ENCODE measurements around the gene OLFML3. TPM values are rescaled to one million over a fixed set of nuclear protein-coding genes. Genes with fewer than 3 reads are reported as not detected.
A peak's percentile ranks its signal among the peaks of the same experiment; 100 is the strongest.

Gene OLFML3
- total RNA-seq, 3 donors from 2014 or later (not counting 1 experiment from before 2014, with no cell fraction given) = 0.16 TPM; not detected in 2

DNA sequence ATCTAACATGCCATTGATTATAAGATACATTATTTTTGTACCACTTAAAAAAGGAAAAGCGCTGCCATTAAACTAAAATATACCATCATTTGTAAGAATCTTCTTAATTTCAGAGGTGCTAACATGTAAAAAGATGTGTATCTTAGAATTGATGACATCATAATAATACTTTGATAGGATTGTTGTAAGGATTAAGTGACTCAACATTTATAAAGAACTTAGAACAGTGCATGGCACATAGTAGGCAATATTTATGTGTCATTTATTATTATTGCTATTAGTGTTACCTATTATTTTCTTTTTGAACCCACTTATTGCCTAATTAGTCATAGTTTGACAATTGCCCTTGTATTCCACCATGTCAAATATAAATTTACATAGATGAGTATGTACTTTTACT, 28.4 kb upstream of the OLFML3 start:
- peak overlapping the region; percentile 4 for H3K4me3 Mint-ChIP-seq
- no peak for DNase-seq
- H3K4me1 ChIP-seq (ENCODE audit: control insufficient read depth, insufficient read depth, low read length) = peaks cover 18% of the 10 kb centered on the region
- H3K27ac ChIP-seq (ENCODE audit: low read length) = no peak overlapping the region
- no peaks in the 10 kb centered on the region for H3K27me3 ChIP-seq (ENCODE audit: control insufficient read depth, insufficient read depth, low read length)
- intact Hi-C loops (cut with micrococcal nuclease) = no loop called here
- no CpG with 5 or more reads among the region's 1 CpG for WGBS (ENCODE audit: insufficient coverage)
- H3K27me3 Mint-ChIP-seq (ENCODE audit: low read depth in 2 of 2) = no peaks in the 10 kb centered on the region
- H3K27ac Mint-ChIP-seq = peak overlapping the region in 1 of 2 donors; percentile 85
- H3K36me3 Mint-ChIP-seq = peaks cover 20% of the 10 kb centered on the region
- no peak overlapping the region for H3K4me3 ChIP-seq (ENCODE audit: low read length)
- no peak for ATAC-seq
- peaks cover 27% of the 10 kb centered on the region for H3K36me3 ChIP-seq (ENCODE audit: control insufficient read depth, insufficient read depth, low read length)
- H3K9me3 Mint-ChIP-seq = no peaks in the 10 kb centered on the region
- peaks cover 61 to 70% of the 10 kb centered on the region in 2 donors for H3K4me1 Mint-ChIP-seq
- no peaks in the 10 kb centered on the region for H3K9me3 ChIP-seq (ENCODE audit: control insufficient read depth, insufficient read depth, low read length)
- no peak for TF ChIP-seq CTCF (IDR thresholded peaks at IDR 0.05)

- ATAC-seq (no peak), DNase-seq (no peak)
- Histone ChIP-seq H3K36me3 (ENCODE audit: control insufficient read depth, insufficient read depth, low read length) (peaks cover 32% of the 10 kb centered on the region), H3K4me3 (ENCODE audit: low read length) (no peak overlapping the region), H3K4me1 (ENCODE audit: control insufficient read depth, insufficient read depth, low read length) (peaks cover 18% of the 10 kb centered on the region), H3K27me3 (ENCODE audit: control insufficient read depth, insufficient read depth, low read length) (no peaks in the 10 kb centered on the region), H3K27ac (ENCODE audit: low read length) (no peak overlapping the region), H3K9me3 (ENCODE audit: control insufficient read depth, insufficient read depth, low read length) (no peaks in the 10 kb centered on the region)
- intact Hi-C loops (cut with micrococcal nuclease) = no loop called here
- no peak overlapping the region for H3K4me3 Mint-ChIP-seq
- no peaks in the 10 kb centered on the region for H3K9me3 Mint-ChIP-seq
- H3K27ac Mint-ChIP-seq = peak overlapping the region in 1 of 2 donors; percentile 43
- peaks cover 23% of the 10 kb centered on the region for H3K36me3 Mint-ChIP-seq
- H3K27me3 Mint-ChIP-seq (ENCODE audit: low read depth in 2 of 2) = no peaks in the 10 kb centered on the region
- TF ChIP-seq CTCF (IDR thresholded peaks at IDR 0.05) = no peak
- no CpG with 5 or more reads among the region's 2 CpGs for WGBS (ENCODE audit: insufficient coverage)
- peaks cover 53 to 66% of the 10 kb centered on the region in 2 donors for H3K4me1 Mint-ChIP-seq
Observed at GRCh38 chr1:113951719-113952118, 27.6 kb upstream of the OLFML3 start.

DNA sequence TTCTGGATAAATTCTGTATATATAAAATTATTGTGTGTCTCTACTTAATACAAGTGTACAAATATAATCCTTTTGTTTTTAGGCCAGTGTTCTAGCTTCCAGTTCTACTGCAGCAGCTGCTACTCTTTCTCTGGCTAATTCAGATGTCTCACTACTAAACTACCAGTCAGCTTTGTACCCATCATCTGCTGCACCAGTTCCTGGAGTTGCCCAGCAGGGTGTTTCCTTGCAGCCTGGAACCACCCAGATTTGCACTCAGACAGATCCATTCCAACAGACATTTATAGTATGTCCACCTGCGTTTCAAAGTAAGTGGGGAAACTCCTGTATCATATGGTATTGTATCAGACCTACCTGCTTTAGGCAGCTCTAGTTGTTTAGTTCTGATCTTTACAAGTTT, 21.3 kb upstream of the OLFML3 start:
- intact Hi-C loops (cut with micrococcal nuclease) = no loop called here
- ATAC-seq (no peak), DNase-seq (no peak)
- H3K27ac Mint-ChIP-seq = peak overlapping the region in 1 of 2 donors; percentile 53
- peaks cover 22 to 33% of the 10 kb centered on the region in 2 donors for H3K4me1 Mint-ChIP-seq
- no peak overlapping the region for H3K4me3 Mint-ChIP-seq
- peaks cover 50% of the 10 kb centered on the region for H3K36me3 Mint-ChIP-seq
- no peak for TF ChIP-seq CTCF (IDR thresholded peaks at IDR 0.05)
- H3K4me1 ChIP-seq (ENCODE audit: control insufficient read depth, insufficient read depth, low read length) = peaks cover 3% of the 10 kb centered on the region
- H3K4me3 ChIP-seq (ENCODE audit: low read length) = no peak overlapping the region
- H3K27me3 ChIP-seq (ENCODE audit: control insufficient read depth, insufficient read depth, low read length) = no peaks in the 10 kb centered on the region
- H3K27me3 Mint-ChIP-seq (ENCODE audit: low read depth in 2 of 2) = no peaks in the 10 kb centered on the region
- H3K36me3 ChIP-seq (ENCODE audit: control insufficient read depth, insufficient read depth, low read length) = peaks cover 81% of the 10 kb centered on the region
- H3K9me3 Mint-ChIP-seq = no peaks in the 10 kb centered on the region
- H3K27ac ChIP-seq (ENCODE audit: low read length) = no peak overlapping the region
- no peaks in the 10 kb centered on the region for H3K9me3 ChIP-seq (ENCODE audit: control insufficient read depth, insufficient read depth, low read length)
- WGBS (ENCODE audit: insufficient coverage) = no CpG with 5 or more reads among the region's 1 CpG

DNA sequence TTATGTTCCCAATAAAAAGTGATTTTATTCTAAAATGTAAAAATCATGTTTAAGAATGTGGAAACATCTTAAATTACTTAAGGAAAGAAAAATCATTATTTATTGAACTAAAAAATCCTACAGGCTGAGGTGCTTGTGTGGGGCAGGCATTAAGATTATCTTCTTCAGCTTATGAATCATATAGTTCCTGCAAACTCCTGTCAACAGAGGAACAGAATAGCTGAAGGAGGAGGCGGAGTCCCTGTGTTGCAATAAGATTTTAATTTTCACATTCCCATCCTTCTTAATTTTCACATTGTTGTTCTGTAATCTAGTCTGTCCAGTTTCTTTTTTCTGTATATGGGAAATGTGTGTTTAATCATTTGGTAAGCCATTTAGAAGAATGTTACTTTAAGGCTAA, 20.6 kb upstream of the OLFML3 start:
- H3K9me3 ChIP-seq (ENCODE audit: control insufficient read depth, insufficient read depth, low read length) = no peaks in the 10 kb centered on the region
- H3K4me3 ChIP-seq (ENCODE audit: low read length) = no peak overlapping the region
- peaks cover 3% of the 10 kb centered on the region for H3K4me1 ChIP-seq (ENCODE audit: control insufficient read depth, insufficient read depth, low read length)
- no peak overlapping the region for H3K27ac ChIP-seq (ENCODE audit: low read length)
- no peaks in the 10 kb centered on the region for H3K27me3 ChIP-seq (ENCODE audit: control insufficient read depth, insufficient read depth, low read length)
- no peaks in the 10 kb centered on the region for H3K9me3 Mint-ChIP-seq
- peaks cover 55% of the 10 kb centered on the region for H3K36me3 Mint-ChIP-seq
- no peak for TF ChIP-seq CTCF (IDR thresholded peaks at IDR 0.05)
- H3K4me1 Mint-ChIP-seq = peaks cover 28 to 39% of the 10 kb centered on the region in 2 donors
- no peak overlapping the region for H3K4me3 Mint-ChIP-seq
- H3K27me3 Mint-ChIP-seq (ENCODE audit: low read depth in 2 of 2) = no peaks in the 10 kb centered on the region
- no peak for ATAC-seq
- no peak for DNase-seq
- H3K36me3 ChIP-seq (ENCODE audit: control insufficient read depth, insufficient read depth, low read length) = peaks cover 83% of the 10 kb centered on the region
- WGBS (ENCODE audit: insufficient coverage) = no CpG with 5 or more reads among the region's 1 CpG
- H3K27ac Mint-ChIP-seq = peak overlapping the region in 1 of 2 donors; percentile 27
- intact Hi-C loops (cut with micrococcal nuclease) = no loop called here

Data from natural killer cell (primary cell).